K562 (cell line): ENCODE results near the gene GCK. TPM values are rescaled to one million over a fixed set of nuclear protein-coding genes. Genes with fewer than 3 reads are reported as not detected.

ENCODE experiments used
- ATAC-seq: fragments of 200-7000 bp; cut with Tn5 transposase; 3 replicates; pipeline ENCODE4 v1.9.1; 2020; ENCODE audit warnings: moderate library complexity
- BruUV-seq: library from RNA; stranded (reverse); fragments of 400-500 nt; replicated peaks from 2 replicates; lab custom pipeline; 2021; lab: Mats Ljungman, UMichigan
- CTCF ChIA-PET: fragments of 300-600 bp; formaldehyde crosslinking; extraction: SDS; loops from one replicate; lab custom pipeline; 2021; ENCODE audit warnings: low intra/inter-chr PET ratio; lab: Yijun Ruan, JAX
- POLR2A ChIA-PET: fragments of 300-600, 350-650 bp; sonication (Branson Sonifier 250); formaldehyde crosslinking; extraction: SDS; loops from one replicate; lab custom pipeline; 2021; ENCODE audit warnings: antibody characterized with exemption, inconsistent platforms; lab: Yijun Ruan, JAX
- DNase-seq, 4 experiments: peaks; one replicate each; pipeline versions ENCODE4 v3.0.0 to v3.0.0-alpha.2; 2011 to 2018; ENCODE audit warnings: low spot score in 3 of 4, mixed read lengths in 3 of 4; ENCODE audit errors: extremely low read depth in 1 of 4
- FAIRE-seq: peaks from 2 replicates; lab custom pipeline; 2011; peaks lifted over from hg19 to GRCh38; lab: Jason Lieb, UNC
- H2AFZ ChIP-seq: 2 replicates; pipeline ENCODE4 v1.6.0; 2011; ENCODE audit warnings: low read depth, low read length, control low read depth, inconsistent platforms
- H3K27ac ChIP-seq: fragments of 200-600 bp; 3 replicates; pipeline ENCODE4 v1.8.0; 2011; ENCODE audit warnings: low read depth, mild to moderate bottlenecking, control low read depth, inconsistent platforms, low read length, moderate library complexity, mixed read lengths; ENCODE audit errors: extremely low read depth
- H3K27me3 ChIP-seq, 2 experiments: fragments of 300-600 bp in 1 of 2; 2 replicates in 1 of 2; 3 replicates in 1 of 2; pipeline versions ENCODE4 v1.6.0 to v1.8.0; 2011; ENCODE audit warnings: inconsistent platforms in 2 of 2, low read length in 2 of 2, mild to moderate bottlenecking in 1 of 2, mixed read lengths in 1 of 2, moderate library complexity in 1 of 2; ENCODE audit not compliant: control insufficient read depth in 2 of 2, insufficient read depth in 2 of 2
- H3K36me3 ChIP-seq: fragments of 300-600 bp; 3 replicates; pipeline ENCODE4 v1.8.0; 2011; ENCODE audit warnings: mild to moderate bottlenecking, low read length, inconsistent platforms; ENCODE audit not compliant: control insufficient read depth, insufficient read depth
- H3K4me1 ChIP-seq, 2 experiments: fragments of 200-600 bp in 1 of 2; replicated peaks in 1 of 2; 2 replicates in 1 of 2; 3 replicates in 1 of 2; pipeline versions ENCODE4 v1.5.1 to v1.8.0; 2011; ENCODE audit warnings: inconsistent platforms in 2 of 2, low read length in 2 of 2, mild to moderate bottlenecking in 1 of 2, mixed read lengths in 1 of 2, moderate library complexity in 1 of 2; ENCODE audit not compliant: control insufficient read depth in 2 of 2, insufficient read depth in 2 of 2
- H3K4me2 ChIP-seq: 2 replicates; pipeline ENCODE4 v1.6.1; 2011; ENCODE audit warnings: low read length, control low read depth, inconsistent platforms, mixed read lengths; ENCODE audit not compliant: insufficient read depth
- H3K4me3 ChIP-seq: fragments of 200-600 bp; sonication (generic), shearing (Covaris generic); 2 replicates; pipeline ENCODE4 v1.5.1; 2016; ENCODE audit warnings: control low read depth, inconsistent platforms
- H3K79me2 ChIP-seq: fragments of 200-600 bp; 3 replicates; pipeline ENCODE4 v1.8.0; 2011; ENCODE audit warnings: low read length, inconsistent platforms; ENCODE audit not compliant: control insufficient read depth, insufficient read depth
- H3K9ac ChIP-seq, 2 experiments: 2 replicates each; pipeline versions ENCODE4 v1.6.0 to v1.6.1; 2011; ENCODE audit warnings: low read depth in 2 of 2, low read length in 2 of 2, control low read depth in 1 of 2, inconsistent platforms in 1 of 2, mild to moderate bottlenecking in 1 of 2, mixed read lengths in 1 of 2; ENCODE audit not compliant: insufficient read depth in 1 of 2
- H3K9me1 ChIP-seq: one replicate; pipeline ENCODE4 v1.6.0; 2011; ENCODE audit warnings: inconsistent platforms, mild to moderate bottlenecking, low read length, moderate library complexity; ENCODE audit not compliant: control insufficient read depth, insufficient read depth
- H3K9me3 ChIP-seq: replicated peaks from 2 replicates; pipeline ENCODE4 v1.5.1; 2011; ENCODE audit warnings: low read depth, low read length, inconsistent platforms; ENCODE audit not compliant: control insufficient read depth, insufficient read depth
- H4K20me1 ChIP-seq: replicated peaks from 2 replicates; pipeline ENCODE4 v1.6.1; 2011; ENCODE audit warnings: low read length, inconsistent platforms, mixed read lengths; ENCODE audit not compliant: control insufficient read depth, insufficient read depth
- CBFA2T3 ChIP-seq: fragments of 450-650 bp; IDR thresholded peaks from 2 replicates; pipeline ENCODE4 v1.6.1; 2017
- CEBPB ChIP-seq: fragments of 450-650 bp; IDR thresholded peaks from 2 replicates; pipeline ENCODE4 v1.6.1; 2016; ENCODE audit warnings: missing genetic modification characterization, missing compliant biosample characterization
- DNMT1 ChIP-seq: fragments of 450-650 bp; IDR thresholded peaks from 2 replicates; pipeline ENCODE4 v1.6.1; 2016; ENCODE audit warnings: antibody characterized with exemption, mild to moderate bottlenecking
- ETV6 ChIP-seq, 3 experiments: fragments of 150-350 bp in 1 of 3; sonication (generic) in 1 of 3; formaldehyde crosslinking in 1 of 3; IDR thresholded peaks; 2 replicates each; pipeline versions ENCODE4 v1.6.1 to v1.8.0; 2014 to 2022; ENCODE audit warnings: borderline replicate concordance in 2 of 3, low read depth in 2 of 3, antibody characterized with exemption in 1 of 3, low read length in 1 of 3, mild to moderate bottlenecking in 1 of 3, missing genetic modification reagents in 1 of 3
- JUNB ChIP-seq: fragments of 450-650 bp; formaldehyde crosslinking; conservative IDR thresholded peaks from 2 replicates; pipeline ENCODE4 v1.4.0; 2020; ENCODE audit warnings: mild to moderate bottlenecking
- SAFB ChIP-seq: fragments of 200-400 bp; formaldehyde crosslinking; IDR thresholded peaks from 2 replicates; pipeline ENCODE4 v1.6.1; 2017; ENCODE audit warnings: low read depth, low read length, borderline replicate concordance
- SMARCA5 ChIP-seq: fragments of 450-650 bp; IDR thresholded peaks from 2 replicates; pipeline ENCODE4 v1.6.1; 2016
- TAF15 ChIP-seq: fragments of 200-400 bp; formaldehyde crosslinking; IDR thresholded peaks from 2 replicates; pipeline ENCODE4 v1.6.1; 2017; ENCODE audit warnings: mild to moderate bottlenecking, low read depth, low read length, moderate library complexity
- ZC3H11A ChIP-seq: IDR thresholded peaks from 2 replicates; pipeline ENCODE4 v1.6.1; 2012; ENCODE audit warnings: low read depth, low read length, improper control_type of control experiment
- ZFX ChIP-seq: sonication (generic); formaldehyde crosslinking; IDR thresholded peaks from 2 replicates; pipeline ENCODE4 v1.8.0; 2022; ENCODE audit warnings: mild to moderate bottlenecking, missing genetic modification reagents, moderate library complexity
- ZNF76 ChIP-seq: fragments of 250-450 bp; sonication (Bioruptor Pico); IDR thresholded peaks from 2 replicates; pipeline ENCODE4 v1.4.0; 2020; ENCODE audit warnings: mild to moderate bottlenecking, moderate library complexity, borderline replicate concordance
- WGBS: fragments of 100-300 bp; shearing (Covaris generic); methylation state at CpG from one replicate; pipeline ENCODE4 v1.1.6; 2016; ENCODE audit warnings: low coverage, mixed read lengths; ENCODE audit not compliant: insufficient coverage; ENCODE audit errors: missing lambda C conversion rate; 5-methylcytosine and 5-hydroxymethylcytosine counted together
- in situ Hi-C: fragments of 300-500 bp; cut with MboI; formaldehyde crosslinking; loops from 4 replicates; pipeline ENCODE4 v1.15.0; 2018; ENCODE audit warnings: inconsistent platforms, mixed read lengths
- intact Hi-C: fragments of 100-400 bp; cut with micrococcal nuclease; formaldehyde crosslinking; loops from 2 replicates; pipeline ENCODE4 v1.14.2; 2022
- polyA plus RNA-seq, 8 experiments: library from polyadenylated mRNA; depleted of rRNA in 4 of 8; stranded (reverse) in 5 of 8; unstranded in 3 of 8; fragments of >200 nt; fragmentation: Nextera tagmentation in 2 of 8; fragmentation: Illumina TruSeq in 1 of 8; extraction: Ambion mirVana in 2 of 8; extraction: Trizol in 1 of 8; gene quantifications; 2 replicates each; pipeline versions ENCODE4 v1.2.1 to v1.2.3, GENCODE V29; 2011 to 2014; ENCODE audit warnings: inconsistent platforms in 1 of 8, missing spikeins in 1 of 8
- total RNA-seq, 7 experiments: library from RNA; depleted of rRNA in 6 of 7; stranded (reverse); fragments of >200 nt in 6 of 7; fragmentation: Illumina TruSeq in 2 of 7; extraction: Trizol in 2 of 7; gene quantifications; 2 replicates each; pipeline versions ENCODE4 v1.2.1 to v1.2.3, GENCODE V29; 2011 to 2021; ENCODE audit warnings: low replicate concordance in 1 of 7
- TF ChIP-seq, protein P1 (sequence below): fragments of 250-450 bp; sonication (Bioruptor Pico); IDR thresholded peaks from 2 replicates; pipeline ENCODE4 v1.5.0; 2022; ENCODE audit warnings: mild to moderate bottlenecking
- TF ChIP-seq, protein P2 (sequence below): sonication (generic); formaldehyde crosslinking; IDR thresholded peaks from 2 replicates; pipeline ENCODE4 v1.8.0; 2022; ENCODE audit warnings: mild to moderate bottlenecking, missing genetic modification reagents
- TF ChIP-seq, protein P3 (sequence below): fragments of 250-450 bp; sonication (Bioruptor Pico); IDR thresholded peaks from 2 replicates; pipeline ENCODE4 v1.5.0; 2020; ENCODE audit warnings: mild to moderate bottlenecking

The GCK gene
- total and polyA plus RNA-seq, 9 of the 15 experiments (the other 6 are each of a cell fraction or from before 2014, with no cell fraction given) = 0.11 to 0.55 (median 0.16) TPM; not detected in 3

DNA sequence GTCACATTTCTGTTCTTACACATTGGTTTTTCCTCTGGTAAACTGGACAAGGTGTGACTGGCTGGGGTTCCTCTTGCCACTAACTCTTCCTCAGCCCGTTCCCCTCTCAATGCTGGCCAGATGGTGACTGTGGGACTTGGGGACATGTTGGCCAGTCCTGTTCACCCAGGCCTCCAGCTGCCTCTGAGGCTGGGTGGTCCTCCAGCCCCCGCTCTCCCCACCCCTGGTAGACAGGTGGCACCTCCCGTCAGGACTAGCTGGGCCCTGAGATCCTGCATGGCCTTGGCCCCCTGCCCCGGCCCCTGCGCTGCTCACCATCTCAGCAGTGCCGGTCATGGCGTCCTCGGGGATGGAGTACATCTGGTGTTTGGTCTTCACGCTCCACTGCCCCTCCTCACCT is 37.3 kb downstream of the GCK start:
- ATAC-seq = no peak
- intact Hi-C loops = no loop called here
- H3K27ac ChIP-seq = no peak overlapping the region
- in situ Hi-C loops = no loop called here
- H3K27me3 ChIP-seq = no peaks in the 10 kb centered on the region
- ChIA-PET POLR2A (interaction anchor here (1.6 kb wide), 1 partner anchor 11 kb away, joined by 5 read pairs; no protein-coding TSS in a partner anchor), CTCF (no interaction called here)
- no peak overlapping the region for H3K4me2 ChIP-seq
- no peak overlapping the region for H2AFZ ChIP-seq
- H4K20me1 ChIP-seq = no peaks in the 10 kb centered on the region
- no peaks in the 10 kb centered on the region for H3K79me2 ChIP-seq
- TF ChIP-seq, protein P1, sequence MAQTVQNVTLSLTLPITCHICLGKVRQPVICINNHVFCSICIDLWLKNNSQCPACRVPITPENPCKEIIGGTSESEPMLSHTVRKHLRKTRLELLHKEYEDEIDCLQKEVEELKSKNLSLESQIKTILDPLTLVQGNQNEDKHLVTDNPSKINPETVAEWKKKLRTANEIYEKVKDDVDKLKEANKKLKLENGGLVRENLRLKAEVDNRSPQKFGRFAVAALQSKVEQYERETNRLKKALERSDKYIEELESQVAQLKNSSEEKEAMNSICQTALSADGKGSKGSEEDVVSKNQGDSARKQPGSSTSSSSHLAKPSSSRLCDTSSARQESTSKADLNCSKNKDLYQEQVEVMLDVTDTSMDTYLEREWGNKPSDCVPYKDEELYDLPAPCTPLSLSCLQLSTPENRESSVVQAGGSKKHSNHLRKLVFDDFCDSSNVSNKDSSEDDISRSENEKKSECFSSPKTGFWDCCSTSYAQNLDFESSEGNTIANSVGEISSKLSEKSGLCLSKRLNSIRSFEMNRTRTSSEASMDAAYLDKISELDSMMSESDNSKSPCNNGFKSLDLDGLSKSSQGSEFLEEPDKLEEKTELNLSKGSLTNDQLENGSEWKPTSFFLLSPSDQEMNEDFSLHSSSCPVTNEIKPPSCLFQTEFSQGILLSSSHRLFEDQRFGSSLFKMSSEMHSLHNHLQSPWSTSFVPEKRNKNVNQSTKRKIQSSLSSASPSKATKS (CRISPR knock-in tag) = no peak
- TF ChIP-seq CEBPB (tag) = no peak
- TF ChIP-seq ZNF76 (CRISPR knock-in tag) = no peak
- no peak for TF ChIP-seq ZFX
- no peak for TF ChIP-seq TAF15
- TF ChIP-seq CBFA2T3 = no peak
- TF ChIP-seq SMARCA5 = no peak
- TF ChIP-seq, protein P2, sequence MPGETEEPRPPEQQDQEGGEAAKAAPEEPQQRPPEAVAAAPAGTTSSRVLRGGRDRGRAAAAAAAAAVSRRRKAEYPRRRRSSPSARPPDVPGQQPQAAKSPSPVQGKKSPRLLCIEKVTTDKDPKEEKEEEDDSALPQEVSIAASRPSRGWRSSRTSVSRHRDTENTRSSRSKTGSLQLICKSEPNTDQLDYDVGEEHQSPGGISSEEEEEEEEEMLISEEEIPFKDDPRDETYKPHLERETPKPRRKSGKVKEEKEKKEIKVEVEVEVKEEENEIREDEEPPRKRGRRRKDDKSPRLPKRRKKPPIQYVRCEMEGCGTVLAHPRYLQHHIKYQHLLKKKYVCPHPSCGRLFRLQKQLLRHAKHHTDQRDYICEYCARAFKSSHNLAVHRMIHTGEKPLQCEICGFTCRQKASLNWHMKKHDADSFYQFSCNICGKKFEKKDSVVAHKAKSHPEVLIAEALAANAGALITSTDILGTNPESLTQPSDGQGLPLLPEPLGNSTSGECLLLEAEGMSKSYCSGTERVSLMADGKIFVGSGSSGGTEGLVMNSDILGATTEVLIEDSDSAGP (CRISPR knock-in tag) = no peak
- TF ChIP-seq, protein P3, sequence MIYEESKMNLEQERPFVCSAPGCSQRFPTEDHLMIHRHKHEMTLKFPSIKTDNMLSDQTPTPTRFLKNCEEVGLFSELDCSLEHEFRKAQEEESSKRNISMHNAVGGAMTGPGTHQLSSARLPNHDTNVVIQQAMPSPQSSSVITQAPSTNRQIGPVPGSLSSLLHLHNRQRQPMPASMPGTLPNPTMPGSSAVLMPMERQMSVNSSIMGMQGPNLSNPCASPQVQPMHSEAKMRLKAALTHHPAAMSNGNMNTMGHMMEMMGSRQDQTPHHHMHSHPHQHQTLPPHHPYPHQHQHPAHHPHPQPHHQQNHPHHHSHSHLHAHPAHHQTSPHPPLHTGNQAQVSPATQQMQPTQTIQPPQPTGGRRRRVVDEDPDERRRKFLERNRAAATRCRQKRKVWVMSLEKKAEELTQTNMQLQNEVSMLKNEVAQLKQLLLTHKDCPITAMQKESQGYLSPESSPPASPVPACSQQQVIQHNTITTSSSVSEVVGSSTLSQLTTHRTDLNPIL (CRISPR knock-in tag) = no peak
- TF ChIP-seq DNMT1 = no peak
- no peak for TF ChIP-seq ETV6 (IDR thresholded peaks at IDR 0.05; ENCODE audit: borderline replicate concordance in 1 of 2, low read depth in 2 of 2, low read length in 1 of 2)
- TF ChIP-seq ETV6 (CRISPR knock-in tag; IDR thresholded peaks at IDR 0.05; ENCODE audit: borderline replicate concordance) = no peak
- TF ChIP-seq ZC3H11A = no peak
- no peak for TF ChIP-seq JUNB
- TF ChIP-seq SAFB = no peak
- FAIRE-seq = no peak
- no peak overlapping the region for H3K4me3 ChIP-seq
- BruUV-seq = no TSS peak
- H3K9me3 ChIP-seq = no peaks in the 10 kb centered on the region
- 76% methylated on average over 9 of the region's 9 CpGs for WGBS
- no peaks in the 10 kb centered on the region for H3K9me1 ChIP-seq
- no peak overlapping the region for H3K9ac ChIP-seq
- H3K4me1 ChIP-seq = peaks cover 12 to 47% of the 10 kb centered on the region in 2 experiments
- H3K36me3 ChIP-seq = no peaks in the 10 kb centered on the region
- no peak for DNase-seq
